ENCODE results near the gene PDLIM4.

Gene PDLIM4

DNA sequence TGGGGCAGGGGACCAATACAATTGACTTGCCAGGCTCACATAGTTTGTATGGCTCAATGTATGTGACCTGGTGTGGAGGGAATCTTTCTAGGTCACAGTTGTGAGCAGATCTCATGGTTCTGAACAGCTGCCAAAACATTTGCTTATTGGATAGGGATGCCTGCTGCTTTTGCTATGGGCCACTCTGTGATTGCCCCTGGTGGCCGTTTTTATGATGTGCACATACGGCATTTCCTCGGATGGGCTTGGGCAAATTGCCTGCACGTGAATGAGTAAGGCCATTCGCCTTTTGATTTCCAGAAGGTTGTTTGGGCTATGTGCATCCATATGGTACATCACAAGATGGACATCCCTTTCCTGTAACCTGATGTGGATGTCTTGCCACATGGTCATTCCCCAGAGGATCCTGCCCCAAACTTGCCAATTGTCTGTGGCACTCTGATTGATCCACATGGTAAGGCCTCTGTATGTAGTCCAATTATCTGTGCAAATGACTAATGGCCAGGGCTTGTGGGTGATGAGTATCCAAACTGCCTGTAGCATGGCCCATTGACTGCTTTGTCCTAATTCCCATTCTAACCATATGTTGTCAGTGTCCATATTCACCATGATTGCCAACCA lies 26.0 kb downstream of the PDLIM4 start:
- DNase-seq, result peak; percentile 75

DNA sequence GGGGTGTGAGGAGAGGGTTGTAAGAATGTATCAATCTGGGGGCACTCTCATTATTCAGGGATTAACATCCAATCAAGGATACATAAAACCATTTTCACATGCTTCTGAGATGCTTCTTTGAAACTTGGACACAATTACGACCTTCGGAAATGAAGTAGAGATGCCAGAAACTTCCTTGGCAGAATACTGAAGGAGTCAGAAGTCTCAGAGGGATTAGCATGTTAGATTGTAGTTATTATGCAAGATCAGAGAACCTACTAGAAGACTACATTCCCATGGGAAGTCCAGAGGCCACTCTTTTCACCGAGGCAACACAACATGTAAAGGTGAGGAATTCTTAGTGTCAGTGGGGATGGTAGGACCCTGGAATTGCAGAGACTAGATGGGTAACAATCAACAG lies 31.6 kb downstream of the PDLIM4 start:
- no peak for DNase-seq

DNA sequence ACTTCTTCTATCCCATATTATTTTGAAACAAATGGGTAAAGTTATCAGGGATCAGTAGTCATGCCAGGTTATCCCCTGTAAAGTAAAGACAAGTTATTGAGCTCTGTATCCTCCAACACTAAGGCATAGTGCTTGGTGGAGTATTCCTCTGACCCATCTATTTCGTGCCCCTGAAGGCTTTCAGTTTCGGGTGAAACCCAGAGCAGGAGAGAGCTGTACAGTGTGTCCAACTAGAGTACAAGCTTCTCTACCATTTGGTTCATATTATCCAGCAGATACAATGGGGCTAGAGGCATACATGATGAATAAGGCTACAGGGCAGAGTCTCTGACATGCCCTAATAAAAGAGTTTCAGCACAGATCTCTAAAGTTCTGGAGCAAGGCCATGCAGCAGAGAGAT lies 33.5 kb downstream of the PDLIM4 start:
- DNase-seq, result no peak

DNA sequence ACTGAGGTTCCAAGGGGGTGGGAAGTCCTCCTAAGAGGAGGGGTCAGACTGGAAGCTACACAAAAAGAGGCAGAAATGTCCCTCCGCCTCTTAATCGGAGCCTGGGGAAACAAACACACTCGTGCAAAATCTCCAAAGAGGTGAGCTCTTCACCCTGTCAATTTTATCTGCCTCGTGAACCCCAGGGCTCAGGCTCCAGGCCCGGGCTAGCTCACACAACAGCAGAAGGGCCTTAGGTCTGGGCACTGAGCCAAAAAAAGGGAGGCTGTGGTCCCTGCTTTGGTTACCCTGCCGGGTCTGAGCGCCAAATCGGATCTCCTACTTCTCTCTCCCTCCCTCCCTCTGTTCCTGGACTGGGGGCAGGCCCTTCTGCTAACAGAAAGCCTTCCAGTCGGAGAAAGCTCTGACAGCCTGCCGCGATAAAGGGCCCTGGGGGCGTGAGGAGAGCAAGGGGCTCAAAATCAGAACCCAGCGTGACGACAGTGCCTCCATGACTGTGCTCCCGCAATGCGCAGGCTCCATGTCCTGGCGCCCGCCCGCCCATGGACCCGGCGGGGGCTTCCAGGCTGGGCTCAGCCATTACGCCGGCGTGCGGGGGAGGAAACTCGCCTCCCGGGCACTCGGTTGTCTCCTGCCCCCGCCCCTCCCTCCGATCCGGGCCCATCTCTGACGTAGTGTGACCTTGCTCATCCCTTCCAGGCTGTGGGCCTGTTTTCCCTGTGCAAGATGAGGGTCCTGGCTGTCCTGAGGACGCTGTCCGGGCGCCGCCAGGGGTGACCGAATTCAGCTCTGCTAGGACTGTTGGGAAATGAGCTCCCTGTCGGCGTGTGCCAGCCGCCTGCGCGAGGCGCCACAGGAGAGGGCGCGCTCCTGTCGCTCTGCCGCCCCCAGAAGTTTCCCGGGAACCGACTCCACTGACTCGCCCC lies 35.8 kb downstream of the PDLIM4 start:
- DNase-seq, result peak; percentile 90

DNA sequence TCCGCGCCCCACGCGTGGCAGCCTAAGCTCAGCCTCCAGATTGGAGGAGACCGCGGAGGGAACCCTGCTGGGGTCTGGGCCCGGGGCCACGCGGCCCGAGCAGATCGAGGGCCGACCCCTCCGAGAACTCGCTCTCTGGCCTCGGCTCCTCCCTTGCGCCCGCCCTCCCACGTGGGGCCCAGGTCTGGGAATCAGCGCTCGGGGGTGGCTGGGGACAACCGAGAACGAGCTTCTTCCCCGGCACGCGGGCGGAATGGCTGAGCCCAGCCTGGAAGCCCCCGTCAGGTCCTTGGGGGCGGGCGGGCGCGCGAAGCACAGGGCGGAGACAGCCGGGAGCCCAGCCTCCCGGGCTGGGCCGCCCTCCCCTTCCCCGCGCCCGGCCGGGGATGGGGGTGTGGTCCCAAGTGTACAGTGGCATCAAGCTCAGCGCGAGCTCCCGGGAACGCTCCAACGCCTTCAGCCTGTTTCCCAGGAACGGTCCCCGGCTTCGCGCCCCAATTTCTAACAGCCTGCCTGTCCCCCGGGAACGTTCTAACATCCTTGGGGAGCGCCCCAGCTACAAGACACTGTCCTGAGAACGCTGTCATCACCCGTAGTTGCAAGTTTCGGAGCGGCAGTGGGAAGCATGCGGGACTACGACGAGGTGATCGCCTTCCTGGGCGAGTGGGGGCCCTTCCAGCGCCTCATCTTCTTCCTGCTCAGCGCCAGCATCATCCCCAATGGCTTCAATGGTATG lies 36.7 kb downstream of the PDLIM4 start, which contains the start of gene SLC22A4:
TSS of gene SLC22A4 (plus strand) at position 403 of the 736 bp plus-strand sequence. CDS start at position 626, 223 bp downstream.
- peak; percentile 97 for DNase-seq

DNA sequence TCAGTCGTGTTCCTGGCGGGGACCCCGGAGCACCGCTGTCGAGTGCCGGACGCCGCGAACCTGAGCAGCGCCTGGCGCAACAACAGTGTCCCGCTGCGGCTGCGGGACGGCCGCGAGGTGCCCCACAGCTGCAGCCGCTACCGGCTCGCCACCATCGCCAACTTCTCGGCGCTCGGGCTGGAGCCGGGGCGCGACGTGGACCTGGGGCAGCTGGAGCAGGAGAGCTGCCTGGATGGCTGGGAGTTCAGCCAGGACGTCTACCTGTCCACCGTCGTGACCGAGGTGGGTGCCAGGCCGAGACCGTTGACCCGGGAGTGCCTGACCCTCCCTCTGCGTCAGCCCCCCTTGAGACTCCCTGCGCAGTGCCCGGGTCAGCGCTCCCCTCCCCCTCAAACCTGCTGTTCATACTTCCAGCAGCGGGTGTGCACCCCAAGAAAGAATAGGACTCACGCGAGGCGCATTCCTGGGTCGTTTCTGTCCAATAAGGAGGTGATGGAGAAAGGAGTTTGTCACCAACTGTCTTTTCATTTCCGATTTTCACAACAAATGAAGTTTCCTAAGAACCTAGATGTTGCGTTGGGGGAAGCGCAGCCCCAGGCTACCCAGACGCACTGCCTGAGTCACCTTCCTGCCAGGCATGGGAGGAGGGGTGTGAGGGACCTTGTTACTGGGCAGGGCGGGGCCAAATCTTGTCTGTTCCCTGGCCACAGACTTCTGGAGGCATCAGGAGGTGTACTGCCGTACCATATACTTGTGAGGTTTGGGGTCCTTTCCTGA lies 37.4 kb downstream of the PDLIM4 start:
- peak; percentile 77 for DNase-seq

DNA sequence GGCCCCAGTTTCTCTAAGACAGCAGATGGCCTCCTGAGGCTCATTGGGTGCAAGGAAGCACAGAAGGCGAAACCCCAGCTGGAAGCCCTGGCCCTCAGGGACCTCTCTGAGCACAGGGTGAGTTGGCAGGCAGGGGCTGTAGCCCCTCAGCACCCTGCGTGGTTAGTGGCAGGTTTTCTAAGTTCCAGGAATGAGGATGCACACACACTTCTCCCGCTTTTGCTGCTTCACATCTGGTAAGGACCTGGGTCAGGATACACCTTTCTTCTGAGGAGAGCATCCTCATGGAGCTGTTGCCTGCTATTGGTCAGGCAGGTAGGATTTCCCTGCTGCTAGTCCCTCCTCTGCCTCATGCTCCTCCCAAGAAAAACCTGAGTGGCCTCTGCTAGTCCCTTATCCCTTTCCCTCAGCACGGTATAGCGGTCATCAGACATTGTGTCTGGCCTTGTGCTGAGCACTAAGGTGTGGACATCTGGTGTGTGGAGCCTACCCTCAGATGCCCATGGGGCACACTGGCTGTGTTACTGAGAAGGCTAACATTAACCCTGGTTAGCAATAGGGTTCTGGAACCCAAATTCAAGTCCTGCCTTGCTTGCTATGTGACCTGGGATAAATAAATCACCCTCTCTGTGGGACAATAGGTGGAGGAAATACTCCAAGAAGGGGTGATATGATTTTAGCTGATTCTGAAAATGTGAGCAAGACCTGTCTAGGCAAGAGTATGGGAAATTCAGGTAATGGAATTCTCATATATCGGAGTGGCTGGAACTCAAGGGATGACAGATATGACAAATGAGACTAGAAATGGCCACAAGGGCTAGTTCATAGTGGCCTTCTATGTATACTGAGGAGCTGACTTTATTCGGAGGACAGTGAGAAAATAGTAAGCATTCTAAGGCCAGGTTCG lies 38.3 kb downstream of the PDLIM4 start:
- no peak for DNase-seq

DNA sequence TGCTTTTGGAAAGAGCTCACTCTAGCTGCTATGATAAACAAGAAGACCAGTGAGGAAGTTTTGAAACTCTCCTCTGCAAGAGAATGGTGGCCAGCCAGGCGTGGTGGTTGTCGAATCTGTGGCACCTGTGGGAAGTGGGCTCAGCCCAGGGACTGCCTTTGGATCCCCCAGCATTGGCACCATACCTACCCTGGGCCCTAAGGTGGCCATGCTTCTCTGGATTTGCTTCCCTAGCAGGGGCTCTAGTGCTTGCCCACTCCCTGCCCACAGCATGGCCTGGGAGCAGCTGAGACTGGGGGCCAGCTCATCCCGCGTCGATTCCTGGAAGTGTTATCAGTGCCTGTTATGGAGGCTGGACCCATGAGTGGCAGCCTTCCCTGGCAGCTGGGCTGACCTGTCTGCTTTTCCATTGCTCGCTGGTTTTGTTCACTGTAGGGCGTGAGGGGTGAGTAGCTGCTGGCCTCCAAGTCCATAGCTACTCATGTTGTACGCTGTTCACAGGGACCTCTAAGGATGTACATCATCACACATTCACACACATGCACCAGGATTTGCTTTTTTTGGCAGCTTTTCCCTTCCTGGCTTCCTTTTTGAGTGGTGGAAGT lies 39.0 kb downstream of the PDLIM4 start:
- peak; percentile 18 for DNase-seq

DNA sequence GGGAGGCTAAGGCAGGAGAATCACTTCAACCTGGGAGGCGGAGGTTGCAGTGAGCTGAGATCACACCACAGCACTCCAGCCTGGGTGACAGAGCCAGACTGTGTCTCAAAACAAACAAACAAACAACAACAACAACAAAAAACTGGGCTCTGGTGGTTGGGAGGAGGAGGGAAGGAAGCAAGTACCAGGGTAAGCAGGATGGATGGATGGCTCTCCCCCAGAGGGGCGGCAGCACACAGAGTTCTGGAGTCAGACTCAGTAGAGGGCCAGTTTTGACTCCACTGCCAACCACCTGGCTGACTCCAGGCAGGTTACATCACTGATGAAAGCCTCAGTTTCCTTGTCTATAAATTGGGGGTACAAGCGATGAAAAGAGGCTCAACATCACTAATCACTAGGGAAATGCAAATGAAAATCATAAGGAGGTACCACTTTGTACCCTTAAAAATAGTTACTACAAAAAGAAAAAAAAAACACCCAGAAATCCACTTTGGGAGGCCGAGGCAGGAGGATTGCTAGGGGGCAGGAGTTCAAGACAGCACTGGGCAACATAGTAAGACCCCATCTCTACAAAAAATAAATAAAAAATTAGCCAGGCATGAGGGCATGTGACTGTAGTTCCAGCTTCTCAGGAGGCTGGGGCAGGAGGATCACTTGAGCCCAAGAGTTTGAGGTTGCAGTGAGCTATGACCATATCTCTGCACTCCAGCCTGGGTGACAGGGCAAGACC lies 39.9 kb downstream of the PDLIM4 start:
- DNase-seq, result no peak

DNA sequence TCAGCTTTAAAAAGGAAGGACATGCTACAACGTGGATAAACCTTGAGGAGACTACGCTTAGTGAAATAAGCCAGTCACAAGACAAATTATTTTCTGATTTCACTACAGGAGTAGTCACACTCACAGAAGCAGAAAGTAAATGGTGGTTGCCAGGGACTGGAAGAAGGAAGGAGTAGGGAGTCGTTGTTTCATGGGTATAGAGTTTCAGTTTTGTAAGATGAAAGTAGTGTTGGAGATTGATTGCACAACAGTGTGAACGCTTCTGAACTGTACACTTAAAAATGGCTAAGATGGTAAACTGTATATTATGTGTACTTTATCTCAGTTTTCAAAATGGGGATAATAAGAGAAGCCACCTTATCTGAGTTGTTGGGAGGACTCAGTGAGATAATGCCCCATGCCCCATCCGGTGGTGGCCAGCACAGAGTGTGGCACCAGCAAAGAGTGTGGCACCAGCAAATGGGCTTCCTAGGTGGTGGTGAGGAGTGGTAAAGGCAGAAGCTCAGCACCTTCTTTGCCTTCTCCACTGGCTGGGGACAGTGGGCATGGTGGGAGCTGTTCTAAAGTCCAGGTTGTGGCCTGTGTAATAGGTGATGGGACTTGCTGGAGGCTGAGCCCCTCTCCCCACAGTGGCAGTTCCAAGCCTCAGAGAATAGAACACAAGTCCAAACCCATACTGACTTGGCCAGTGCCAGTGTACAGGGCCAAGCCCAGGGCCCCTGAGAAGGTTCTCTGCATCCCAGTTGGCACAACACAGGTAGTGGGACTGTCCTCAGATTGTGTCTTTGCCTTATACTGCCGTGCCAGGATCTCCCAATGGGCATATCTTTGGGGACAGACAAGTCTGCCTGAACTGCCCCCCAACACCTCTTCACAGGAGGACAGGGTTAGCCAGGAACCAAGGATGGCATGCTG lies 41.1 kb downstream of the PDLIM4 start:
- DNase-seq, result no peak

DNA sequence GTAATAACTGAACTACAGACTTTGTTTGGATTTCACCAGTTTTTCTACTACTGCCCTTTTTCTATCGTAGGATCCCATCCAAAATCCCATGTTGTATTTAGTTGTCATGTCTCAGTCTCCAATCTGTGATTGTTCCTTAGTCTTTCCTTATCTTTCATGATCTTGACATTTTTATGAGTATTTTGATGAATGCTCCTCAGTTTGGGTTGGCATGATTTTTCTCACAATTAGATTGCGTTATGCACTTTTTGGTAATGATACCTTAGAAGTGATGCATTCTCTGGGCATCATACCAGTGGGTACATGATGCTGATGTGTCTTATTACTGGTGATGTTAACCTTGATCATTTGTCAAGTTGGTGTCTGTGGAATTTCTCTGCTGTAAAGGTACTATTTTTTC lies 42.4 kb downstream of the PDLIM4 start:
- DNase-seq, result no peak

DNA sequence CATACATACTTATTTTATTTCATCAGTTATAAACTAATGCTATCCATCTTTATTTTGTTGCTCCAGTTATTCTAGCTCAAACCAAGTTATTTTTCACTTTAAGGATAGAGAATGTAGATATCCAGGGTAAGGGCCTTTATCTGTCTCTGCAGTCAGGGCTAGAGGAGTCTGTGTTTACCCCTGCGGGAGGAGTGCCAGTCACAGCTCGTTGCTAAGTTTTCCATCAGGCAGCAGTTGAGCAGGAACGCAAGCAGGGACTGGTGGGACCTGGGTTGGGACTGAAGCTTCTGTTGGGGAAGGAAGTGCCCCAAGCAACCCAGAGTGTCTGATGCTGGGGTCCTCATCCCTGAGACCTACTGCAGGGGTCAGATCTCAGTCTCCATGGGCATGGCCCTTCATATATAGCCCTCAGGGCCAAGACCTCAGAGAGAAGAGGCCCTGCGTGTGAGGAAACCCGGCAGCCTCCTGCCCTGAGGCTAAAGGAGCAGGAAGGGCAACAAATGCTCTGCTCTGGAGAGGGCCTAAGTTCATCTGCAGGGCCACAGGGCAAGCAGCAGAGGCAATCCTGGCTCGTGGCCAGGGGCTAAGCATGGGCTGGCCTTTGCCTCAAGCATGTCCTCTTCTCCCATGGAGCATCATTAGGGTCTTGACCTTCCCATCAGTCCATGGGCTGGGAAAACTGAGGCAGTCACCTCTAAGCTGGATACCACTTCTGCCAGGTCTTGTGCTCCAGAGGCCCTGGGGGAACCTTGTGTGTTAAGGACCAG lies 43.3 kb downstream of the PDLIM4 start:
- no peak for DNase-seq

DNA sequence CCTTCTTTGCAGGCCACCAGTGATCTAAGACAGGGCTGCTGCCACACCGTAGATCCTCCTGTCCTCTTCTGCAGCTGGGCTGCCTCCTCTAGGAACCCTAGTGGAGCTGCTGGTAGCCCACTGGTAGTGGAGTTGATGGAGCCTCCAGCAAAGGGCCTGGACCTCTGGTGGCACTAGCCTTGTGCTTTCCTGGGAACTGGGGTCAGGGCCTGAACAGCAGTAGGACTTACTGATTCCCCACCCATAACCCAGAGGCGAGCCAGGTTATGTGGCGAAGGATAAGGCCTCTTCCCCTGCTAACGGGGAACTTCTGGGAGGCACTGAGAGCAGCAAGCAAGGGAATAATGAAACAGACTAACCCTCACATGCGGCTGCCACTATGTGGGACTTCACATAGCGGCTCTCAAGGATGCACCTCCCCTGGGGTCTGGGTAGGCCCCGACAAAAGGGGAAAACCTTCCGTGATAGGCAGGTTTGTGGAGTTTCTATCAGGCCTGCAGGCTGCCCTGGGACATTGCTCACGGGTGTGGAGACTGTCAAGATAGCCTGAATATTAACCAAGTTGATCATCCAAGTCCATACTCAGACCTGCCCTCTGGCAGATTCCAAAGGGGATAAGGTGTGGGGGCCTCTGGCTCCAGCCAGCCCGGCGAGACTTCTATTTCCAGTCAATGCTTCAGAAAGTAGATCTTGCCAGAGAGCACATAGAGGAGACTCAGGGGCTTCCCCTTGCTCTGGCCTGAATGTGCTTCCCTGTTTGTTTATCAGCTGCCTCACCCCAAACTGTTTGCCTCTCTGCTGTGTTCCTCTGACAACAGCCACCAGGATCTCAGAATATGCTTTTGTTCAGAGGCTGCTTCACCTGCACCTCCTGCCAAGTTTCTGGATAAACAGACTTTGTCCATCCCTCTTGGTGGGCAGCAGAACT lies 44.1 kb downstream of the PDLIM4 start:
- DNase-seq, result no peak

DNA sequence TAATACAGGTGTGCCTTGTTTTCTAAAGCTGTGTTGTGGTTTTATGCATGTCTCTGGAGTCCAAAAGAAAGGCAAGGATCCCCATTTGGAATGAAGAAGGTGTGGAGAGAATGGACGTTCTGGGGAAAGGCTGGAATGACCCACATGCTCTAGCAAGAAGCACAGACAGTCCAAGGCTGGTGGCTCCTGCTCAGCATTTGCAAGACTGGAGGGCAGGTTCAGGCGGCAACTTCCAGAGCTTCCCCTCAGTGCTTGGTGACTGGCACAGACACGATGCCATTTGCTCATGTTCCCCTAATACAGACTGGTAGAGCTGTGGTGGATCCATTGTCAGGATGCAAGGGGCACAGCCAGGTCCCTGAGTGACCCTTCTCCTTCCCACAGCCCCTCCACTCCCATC lies 44.9 kb downstream of the PDLIM4 start:
- no peak for DNase-seq

DNA sequence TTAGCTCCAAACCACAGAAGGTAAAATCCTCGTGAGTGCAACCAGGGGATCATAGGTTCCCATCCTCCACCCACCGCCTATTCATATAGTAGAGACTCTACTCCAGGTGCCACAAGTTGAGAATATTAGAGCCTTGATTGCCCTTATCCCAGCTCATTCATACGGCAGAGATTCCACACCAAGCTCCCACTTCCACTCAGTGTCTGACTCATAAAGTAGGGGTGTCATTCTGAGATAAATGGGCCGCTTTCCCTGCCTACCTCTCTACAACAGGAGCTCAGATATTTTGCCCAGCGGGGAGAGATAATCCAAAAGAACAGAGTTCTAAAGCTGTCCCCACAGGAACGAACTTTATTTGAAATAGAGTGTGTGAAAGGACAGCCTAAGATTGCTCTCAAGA lies 46.1 kb downstream of the PDLIM4 start:
- DNase-seq, result no peak

DNA sequence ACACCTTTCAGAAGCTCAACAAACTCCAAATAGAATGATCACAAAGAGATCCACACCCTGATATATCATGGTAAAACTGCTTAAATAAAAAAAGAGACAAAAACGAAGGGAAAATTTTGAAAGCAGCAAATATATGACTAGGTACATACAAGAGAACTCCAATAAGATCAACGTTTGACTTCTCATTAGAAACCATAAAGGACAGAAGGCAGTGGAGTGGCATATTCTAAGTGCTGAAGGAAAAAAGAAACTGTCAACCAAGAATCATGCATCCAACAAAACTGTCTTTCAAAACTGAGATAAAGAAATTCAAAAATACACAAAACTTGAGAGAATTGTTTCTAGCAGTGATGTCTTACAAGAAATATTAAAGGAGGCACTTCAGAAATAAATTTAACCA lies 47.9 kb downstream of the PDLIM4 start:
- no peak for DNase-seq

DNA sequence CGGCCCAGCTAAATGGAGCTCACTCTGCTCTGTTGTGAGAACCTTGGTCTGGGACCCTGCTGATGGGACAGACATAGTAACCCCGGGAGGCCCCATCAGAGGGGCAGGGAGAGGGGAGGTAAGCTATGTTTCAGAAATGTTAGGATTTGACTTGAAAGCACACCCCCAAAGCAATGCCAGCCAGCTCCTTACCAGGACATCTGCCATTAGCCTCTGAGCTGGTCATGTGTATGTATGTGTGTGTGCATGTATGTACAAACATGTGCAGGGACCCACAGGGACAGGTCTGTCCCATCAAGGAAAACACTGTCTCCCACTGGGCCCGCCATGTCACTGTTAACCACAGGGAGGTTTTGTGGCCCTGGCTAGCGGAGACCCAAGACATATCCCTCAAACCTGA lies 51.2 kb downstream of the PDLIM4 start:
- DNase-seq, result no peak
